Measurements from ENCODE around the gene OPA1.
A peak's percentile ranks its signal among the peaks of the same experiment; 100 is the strongest.

The OPA1 gene, protein sequence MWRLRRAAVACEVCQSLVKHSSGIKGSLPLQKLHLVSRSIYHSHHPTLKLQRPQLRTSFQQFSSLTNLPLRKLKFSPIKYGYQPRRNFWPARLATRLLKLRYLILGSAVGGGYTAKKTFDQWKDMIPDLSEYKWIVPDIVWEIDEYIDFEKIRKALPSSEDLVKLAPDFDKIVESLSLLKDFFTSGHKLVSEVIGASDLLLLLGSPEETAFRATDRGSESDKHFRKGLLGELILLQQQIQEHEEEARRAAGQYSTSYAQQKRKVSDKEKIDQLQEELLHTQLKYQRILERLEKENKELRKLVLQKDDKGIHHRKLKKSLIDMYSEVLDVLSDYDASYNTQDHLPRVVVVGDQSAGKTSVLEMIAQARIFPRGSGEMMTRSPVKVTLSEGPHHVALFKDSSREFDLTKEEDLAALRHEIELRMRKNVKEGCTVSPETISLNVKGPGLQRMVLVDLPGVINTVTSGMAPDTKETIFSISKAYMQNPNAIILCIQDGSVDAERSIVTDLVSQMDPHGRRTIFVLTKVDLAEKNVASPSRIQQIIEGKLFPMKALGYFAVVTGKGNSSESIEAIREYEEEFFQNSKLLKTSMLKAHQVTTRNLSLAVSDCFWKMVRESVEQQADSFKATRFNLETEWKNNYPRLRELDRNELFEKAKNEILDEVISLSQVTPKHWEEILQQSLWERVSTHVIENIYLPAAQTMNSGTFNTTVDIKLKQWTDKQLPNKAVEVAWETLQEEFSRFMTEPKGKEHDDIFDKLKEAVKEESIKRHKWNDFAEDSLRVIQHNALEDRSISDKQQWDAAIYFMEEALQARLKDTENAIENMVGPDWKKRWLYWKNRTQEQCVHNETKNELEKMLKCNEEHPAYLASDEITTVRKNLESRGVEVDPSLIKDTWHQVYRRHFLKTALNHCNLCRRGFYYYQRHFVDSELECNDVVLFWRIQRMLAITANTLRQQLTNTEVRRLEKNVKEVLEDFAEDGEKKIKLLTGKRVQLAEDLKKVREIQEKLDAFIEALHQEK

DNA sequence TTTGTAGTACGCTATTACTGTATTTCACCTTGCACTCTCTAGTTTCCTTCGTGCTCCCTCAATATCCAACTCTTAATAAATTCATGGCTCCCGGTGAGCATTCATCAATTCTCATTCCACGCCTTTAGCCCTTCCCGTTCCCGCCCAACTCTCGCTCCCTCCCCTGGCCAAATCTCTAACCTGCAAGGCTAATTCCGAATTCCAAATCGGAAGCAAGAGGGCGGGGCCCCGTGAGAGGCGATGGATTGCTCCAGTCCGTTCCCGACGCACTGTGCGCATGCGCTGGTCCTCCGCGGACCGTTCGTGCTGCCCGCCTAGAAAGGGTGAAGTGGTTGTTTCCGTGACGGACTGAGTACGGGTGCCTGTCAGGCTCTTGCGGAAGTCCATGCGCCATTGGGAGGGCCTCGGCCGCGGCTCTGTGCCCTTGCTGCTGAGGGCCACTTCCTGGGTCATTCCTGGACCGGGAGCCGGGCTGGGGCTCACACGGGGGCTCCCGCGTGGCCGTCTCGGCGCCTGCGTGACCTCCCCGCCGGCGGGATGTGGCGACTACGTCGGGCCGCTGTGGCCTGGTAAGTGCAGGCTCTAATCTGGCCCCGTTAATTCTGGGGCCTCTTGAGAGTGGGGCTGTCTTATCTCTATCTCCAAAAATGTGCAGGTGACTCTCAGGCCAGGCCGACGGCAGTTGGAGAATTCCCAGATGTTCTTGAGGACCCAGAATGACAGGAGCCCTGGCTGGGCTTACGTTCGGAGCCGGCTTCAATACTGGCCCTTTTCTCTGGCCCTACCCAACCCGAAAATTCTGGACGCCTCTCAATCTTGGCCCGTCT lies at the start of gene OPA1:
TSS of gene OPA1 (plus strand) at position 368 of the 827 bp plus-strand sequence. CDS start at position 538, 170 bp downstream.
- DNase-seq = peak; percentile 98

DNA sequence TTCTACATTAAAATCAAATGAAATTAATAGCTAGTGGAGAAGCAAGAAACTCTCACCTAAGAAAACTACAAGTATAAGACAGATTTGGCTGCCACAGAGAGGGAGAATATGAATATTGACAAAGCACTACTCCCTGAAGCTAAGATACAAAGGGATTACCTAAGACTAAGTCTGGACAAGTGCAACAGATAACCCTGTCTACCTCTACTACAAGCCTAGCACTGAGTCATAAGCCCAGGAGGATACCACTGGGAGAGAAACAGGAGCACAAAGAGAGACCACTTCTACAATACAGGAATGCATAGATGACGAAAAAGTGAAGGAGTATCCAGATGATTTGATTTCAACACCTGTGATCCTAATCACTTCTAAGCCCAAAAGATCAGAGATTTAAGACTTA lies 48.7 kb upstream of the OPA1 start:
- DNase-seq = no peak

DNA sequence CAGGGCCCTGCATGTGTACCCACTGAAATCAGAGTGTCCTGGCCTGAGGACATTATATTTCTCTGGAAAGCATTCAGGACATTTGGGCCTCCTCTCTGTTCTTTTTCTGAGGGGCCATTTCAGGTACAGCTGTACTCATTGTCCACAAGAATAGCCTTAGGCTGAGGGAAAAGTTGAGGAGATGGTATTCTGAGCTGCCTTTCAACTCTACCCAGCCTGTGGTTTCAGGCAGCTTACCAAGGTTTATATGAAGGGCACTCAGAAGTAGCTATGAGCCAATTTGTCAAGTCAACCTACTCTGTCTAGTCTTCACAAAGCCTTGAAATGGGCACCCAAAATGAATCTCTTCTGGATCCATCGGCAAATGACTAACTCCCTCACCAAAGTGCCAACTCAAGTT lies 47.7 kb upstream of the OPA1 start:
- DNase-seq = no peak

DNA sequence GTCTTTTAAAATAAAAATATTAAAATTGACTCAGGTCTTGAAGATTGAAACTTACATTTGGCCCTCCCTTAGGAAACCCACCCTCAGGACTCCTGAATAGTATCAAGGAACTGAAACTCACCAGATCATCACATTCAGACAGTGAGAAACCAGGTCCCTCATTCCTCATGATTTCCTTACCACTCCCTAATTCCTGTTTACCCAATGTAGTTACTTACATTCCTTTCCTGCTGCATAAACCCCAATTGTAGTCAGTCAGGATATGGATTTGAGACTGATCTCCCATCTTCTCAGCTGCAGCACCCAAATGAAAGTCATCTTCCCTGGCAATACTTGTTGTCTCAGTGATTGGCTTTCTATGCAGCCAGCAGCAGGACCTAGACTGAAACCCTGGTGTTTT lies 46.9 kb upstream of the OPA1 start:
- no peak for DNase-seq

DNA sequence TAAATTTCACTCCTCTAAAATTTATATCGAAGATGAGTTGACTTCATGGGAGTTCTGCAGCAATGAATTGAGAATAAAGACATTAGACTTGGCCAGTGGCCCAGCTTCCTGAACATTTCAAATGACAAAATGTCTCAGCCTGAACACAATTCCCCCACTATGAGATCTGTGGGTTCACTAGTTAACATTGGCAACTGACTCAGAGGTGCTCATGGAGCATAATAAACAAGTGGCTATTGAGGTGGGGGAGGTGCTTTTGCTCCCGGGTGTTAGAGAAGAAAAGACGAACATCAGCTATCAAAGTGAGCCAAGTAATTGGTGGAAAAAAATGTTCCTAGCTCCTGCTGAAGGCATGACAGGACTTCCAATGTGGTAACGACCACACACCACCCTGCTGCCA lies 44.6 kb upstream of the OPA1 start:
- DNase-seq = no peak

DNA sequence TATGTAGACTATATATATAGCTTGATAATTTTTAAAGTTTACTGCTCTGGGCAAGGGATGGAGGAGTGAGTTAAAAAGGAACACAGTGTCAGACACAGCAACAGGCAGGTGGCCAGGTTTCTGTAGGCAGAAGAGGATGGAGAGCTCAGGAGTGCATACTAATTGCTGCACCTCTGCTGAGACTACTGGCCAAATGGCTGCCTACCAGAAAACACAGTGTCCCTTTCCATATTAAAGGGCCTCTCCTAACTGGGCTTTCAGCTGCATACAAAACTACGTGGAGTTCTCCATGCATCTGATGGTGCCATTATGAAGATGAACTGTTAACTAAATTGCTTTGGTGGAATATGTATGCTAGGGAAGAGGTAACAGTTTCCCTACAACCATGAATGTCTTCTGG lies 40.1 kb upstream of the OPA1 start:
- DNase-seq = no peak

DNA sequence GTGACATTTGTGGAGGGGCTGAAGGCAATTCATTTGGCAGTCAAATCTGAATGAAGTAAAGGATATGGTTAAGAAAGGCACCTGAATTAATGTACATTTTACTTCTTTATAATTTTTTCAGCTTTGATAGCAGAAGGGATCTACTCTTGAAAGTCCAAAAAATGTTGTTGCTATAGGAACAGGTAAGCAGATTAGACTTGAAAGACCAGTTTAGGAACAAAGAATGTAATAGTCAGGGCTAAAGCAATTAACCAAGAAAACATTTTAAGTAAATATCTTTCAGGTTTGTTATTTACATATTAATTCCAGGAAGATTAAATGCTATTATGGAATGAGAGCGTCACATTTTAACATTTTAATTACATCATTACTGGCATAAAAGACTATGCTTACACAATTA lies 39.4 kb upstream of the OPA1 start:
- DNase-seq = no peak

DNA sequence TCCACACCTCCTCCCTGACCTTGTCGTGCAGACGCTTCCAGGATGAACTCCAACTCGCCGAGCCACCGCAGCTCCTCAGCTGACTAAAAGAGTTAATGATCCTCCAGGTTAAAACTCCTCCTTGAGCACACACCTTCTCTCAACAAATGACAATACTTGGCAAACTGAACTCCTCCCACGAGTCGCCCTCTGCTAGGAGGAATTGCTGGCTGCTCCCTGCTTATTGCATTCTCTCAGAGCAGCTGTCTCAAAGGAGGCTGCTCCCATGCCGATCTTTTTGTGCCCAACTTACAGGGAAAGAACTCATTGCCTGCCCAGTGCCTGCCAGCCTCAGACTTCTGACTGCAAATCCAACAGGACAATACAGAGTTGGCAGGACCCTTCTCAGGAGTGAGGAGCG lies 38.2 kb upstream of the OPA1 start, which contains the start of gene ATP13A4:
TSS of gene ATP13A4 (minus strand) at position 85 of the 400 bp plus-strand sequence. CDS start 96 bp downstream, outside the sequence.
- no peak for DNase-seq

DNA sequence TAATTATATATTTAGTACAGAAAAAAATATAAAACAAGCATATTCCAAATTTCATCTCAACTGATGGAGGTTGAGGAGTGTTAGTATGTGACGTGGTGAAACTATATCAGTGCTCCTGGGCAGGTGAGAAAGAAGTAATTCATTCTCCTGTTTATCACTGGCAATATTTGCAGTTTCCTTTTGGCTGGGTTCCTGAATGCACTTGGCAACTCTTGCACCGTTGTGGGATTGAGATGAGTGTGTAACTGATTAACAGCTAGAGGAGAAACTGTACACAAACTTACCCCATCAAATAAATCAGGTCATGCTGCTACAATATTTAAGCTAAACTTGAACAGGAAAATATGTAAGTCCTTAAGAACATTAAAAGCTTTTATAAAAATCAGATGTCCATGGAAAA lies 36.2 kb upstream of the OPA1 start:
- DNase-seq = no peak

DNA sequence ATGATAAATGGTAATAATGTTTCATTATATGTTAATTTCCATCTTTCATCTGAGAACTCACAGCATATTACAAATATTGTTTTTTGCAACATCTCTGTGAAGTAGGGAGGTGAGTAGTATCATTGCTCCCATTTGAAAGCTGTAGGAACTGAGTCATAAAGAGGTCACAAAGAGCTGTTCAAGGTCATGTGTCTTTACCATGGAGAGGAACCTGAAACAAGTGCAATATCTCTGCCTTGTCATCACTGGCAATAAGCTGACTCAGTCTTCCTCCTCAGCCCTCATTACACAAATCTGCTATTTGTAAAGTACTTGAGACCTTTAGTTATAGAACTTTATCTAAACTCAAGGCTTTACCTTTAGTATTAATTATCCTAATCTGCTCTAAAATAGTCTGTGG lies 33.9 kb upstream of the OPA1 start:
- DNase-seq = no peak

DNA sequence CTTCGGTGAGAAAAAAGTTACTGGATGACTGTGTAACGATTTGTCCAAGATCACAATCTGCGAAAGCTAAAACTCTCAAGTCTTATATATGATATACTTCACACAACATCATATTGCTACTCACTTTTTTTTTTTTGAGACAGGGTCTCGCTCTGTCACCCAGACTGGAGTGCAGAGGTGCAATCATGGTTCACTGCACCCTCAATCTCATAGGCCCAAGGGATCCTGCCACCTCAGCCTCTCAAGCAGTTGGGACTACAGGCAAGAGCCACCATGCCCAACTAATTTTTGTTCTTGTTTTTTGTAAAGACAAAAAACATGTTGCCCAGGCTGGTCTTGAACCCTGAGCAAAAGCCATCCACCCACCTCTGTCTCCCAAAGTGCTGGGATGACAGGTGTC lies 32.9 kb upstream of the OPA1 start:
- no peak for DNase-seq

DNA sequence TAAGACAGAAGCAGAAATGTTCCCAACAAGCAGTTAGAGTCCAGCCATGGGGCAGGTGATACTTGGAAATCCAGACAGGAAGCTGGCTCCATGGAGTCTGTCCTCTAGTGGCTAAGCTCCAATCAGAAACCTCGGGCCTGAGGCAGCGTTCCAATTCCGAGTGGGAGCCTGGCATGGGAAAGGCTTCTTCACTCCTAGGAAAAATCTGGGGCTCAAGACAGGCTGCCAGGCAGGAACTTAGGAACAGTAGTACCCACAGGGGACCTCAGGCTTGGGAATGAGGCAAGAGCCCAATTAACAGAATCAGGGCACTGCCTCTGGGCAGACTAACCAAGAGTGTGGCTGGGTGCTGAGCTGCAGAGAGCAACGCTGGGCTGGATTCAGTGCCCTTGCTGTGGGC lies 32.1 kb upstream of the OPA1 start:
- no peak for DNase-seq

DNA sequence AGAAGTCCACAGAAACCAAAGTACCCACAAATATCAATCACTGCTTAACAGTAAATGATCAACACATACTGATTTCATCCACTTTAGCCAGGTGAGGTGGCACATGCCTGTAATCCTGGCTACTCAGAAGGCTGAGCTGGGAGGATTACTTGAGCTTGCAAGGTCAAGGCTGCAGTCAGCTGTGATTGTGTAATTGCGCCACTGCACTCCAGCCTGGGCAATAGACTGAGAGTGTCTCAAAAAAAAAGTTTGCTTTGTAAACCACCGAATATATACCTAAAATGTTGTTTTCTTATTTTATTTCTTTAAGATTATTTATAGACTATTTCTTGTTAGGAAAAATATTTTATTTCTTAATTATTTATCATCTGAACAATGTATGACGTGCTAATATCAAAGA lies 29.6 kb upstream of the OPA1 start:
- no peak for DNase-seq

DNA sequence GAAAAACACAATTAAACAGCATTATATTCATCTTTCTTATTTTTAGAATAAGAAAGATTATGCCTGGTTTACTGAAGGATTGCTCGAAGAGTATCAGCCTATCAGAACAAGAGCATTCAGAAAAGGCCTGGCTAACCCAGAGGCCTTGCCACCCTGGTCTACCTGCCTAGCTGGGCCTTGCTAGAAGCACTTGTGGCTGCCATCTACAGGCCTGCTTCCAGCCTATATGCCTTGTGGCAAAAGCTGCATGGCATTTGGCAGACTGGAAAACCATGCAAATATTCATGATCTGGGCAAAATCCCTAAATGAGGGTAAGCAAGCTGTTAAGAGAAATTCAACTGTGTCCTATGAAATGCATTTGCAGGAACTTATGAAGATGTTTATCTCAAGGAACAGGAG lies 29.0 kb upstream of the OPA1 start:
- DNase-seq = no peak

DNA sequence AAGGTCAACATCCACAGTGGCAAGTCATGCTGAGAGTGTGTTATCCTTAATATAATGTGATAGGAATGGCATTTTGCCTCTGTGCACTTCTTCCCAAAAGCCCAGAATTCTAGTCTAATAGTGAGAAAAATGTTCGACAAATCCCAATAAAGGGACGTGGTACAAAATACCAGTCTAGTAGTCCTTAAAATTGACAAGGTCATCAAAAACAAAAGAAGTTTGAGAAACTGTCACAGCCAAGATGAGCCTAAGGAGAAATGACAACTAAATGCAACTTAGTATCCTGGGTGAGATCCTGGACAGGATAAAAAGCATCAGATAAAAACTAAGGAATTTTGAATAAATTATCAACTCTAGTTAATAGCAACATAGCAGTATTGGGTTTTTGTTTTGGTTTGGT lies 23.9 kb upstream of the OPA1 start:
- DNase-seq = no peak

DNA sequence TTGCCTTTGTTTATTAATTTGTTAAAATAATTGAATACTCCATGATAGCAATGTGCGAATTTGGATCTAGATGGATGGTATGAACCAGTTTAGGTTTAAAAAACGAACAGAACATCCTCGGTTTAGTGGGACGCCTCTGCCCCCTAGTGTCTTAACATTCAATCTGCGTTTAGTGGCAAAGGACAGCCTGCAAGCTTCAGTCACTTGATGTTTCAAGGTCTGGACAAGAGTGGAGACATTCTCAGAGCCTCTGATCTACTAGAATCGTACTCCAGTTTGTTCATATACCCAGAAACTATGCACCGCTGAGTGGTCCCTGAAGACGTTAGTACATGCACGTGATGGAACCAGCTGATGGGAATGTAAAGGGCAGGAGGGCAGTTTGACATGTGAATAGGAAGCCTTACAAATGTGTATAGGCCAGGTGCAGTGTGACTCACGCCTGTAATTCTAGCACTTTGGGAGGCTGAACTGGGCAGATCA lies 20.5 kb upstream of the OPA1 start:
- peak; percentile 84 for DNase-seq

DNA sequence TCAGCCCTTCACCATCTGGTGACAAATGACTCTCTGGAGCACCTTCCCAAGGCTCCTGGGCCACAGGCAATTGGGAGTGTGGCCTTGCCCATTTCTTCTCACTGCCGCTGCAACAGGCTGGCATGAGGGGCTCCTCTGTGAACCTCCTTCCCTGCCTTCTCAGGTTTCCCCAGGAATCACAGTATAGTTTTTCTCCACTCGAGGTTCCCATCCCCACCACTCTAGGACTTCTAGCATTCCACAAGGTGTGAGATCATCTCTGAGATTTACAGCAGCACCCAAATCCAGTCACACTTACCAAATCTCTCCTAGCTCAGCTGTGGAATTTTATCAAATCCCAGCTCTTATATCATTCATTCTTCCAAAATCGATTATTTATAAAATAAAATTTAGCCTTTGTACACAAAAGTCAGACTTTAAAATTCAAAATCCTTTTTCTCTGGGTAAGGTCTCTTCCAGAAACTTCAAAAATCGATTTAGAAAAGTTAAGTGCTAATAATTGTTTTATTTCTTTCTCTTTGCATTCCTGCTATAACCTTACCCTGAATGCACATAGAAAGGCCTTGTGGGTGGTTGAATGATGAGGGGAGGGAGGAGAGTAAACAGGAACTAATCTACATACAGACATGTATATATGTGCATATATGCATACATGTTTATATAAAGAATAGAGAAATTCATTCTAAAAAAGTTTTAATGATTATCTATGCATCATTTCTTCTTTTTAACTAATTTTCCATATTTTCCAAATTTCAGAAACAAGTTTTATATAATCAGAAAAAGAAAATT lies 19.4 kb upstream of the OPA1 start:
- no peak for DNase-seq

DNA sequence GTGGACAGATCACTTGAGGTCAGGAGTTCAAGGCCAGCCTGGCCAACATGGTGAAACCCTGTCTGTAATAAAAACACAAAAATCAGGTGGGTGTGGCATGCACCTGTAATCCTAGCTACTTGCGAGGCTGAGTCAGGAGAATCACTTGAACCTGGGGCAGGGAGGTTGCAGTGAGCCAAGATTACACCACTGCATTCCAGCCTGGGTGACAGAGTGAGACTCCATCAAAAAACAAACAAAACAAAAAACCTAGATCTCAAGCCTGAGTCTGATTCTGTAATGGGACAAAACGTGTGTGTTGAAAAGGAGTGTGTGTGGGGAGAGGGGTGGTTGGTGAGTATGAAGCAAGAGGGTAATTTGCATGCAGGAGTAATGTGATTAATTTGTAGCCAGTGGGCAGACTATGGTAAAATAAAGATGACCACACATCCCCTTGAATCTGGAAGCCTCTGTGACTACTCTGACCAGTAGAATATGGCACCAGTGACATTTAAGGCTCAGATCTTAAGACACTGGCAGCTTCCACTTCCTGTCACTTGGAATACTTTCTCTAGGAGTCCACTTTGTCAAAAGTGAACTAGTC lies 18.4 kb upstream of the OPA1 start:
- no peak for DNase-seq

DNA sequence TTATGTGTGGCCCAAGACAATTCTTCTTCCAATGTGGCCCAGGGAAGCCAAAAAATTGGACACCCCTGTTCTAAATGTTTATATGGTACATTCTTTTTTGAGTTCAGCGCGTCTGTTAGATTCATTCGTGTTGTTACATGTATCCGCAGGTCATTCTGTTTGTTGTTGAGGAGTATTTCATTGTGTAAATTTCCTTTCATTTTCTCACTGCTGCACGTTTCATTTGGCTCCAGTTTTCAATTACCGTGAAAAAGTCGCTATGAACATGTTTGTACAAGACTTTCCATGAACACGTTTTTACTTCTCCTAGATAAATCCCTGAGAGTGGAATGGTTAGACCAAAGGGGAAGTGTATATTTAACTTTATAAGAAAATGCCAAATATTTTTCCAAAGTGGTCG lies 7.5 kb upstream of the OPA1 start:
- DNase-seq = no peak

DNA sequence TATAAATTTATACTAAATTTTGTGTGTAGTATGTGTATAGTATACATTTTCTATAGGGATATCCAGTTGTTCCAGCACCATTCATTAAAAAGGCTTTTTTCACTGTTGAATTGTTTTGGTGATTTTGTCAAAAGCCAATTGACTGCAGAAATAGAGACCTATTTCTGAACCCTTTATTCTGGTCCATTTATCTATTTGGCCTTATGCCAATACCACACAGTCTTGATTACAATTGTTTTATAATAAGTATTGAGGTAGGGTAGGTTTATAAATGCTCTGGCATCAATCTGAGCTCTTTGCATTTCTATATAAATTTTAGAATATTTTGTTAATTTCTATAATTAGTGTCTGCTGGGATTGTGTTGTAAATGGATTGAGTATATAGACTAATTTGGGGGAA lies 6.5 kb upstream of the OPA1 start:
- no peak for DNase-seq

DNA sequence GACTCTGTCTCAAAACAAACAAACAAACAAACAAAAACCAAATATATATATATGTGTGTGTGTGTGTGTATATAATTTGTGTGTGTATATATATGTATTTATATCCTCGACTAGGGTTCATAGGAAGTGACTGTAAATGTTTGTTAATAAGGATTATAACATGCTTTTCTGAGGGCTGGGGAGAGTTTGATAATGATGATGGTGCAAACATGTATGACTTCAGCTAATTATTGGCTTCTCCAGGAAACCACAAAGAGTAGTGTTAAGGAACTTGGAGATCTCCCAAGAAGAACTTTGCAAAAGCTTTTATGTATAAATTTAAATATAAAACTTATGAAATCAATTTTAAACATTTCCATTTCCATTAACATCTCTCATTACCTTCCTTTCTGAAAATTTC lies 3.9 kb upstream of the OPA1 start:
- no peak for DNase-seq
